HL-60 (cell line): Measurements from ENCODE around the gene CNIH2.

Source experiments
- DNase-seq, 2 experiments: peaks; one replicate each; pipeline ENCODE4 v3.0.0-alpha.2; 2010 to 2020; ENCODE audit warnings: low read depth in 1 of 2, low spot score in 1 of 2
- H3K27ac ChIP-seq: fragments of 250-450 bp; sonication (Bioruptor Pico); replicated peaks from 2 replicates; pipeline ENCODE4 v1.5.1; 2020; ENCODE audit warnings: mild to moderate bottlenecking, moderate library complexity
- H3K27me3 ChIP-seq: fragments of 250-450 bp; sonication (Bioruptor Pico); 2 replicates; pipeline ENCODE4 v1.5.1; 2021; ENCODE audit warnings: mild to moderate bottlenecking, moderate library complexity; ENCODE audit not compliant: insufficient read depth, poor library complexity, severe bottlenecking
- H3K4me3 ChIP-seq: replicated peaks from 2 replicates; pipeline ENCODE4 v1.5.1; 2011; ENCODE audit warnings: mild to moderate bottlenecking, control low read depth, low read length; ENCODE audit not compliant: insufficient read depth
- CTCF ChIP-seq: IDR thresholded peaks from one replicate; pipeline ENCODE4 v1.5.1; 2011; ENCODE audit warnings: low read length, control low read depth, inconsistent platforms; ENCODE audit not compliant: insufficient read depth
- GABPA ChIP-seq: IDR thresholded peaks from 2 replicates; pipeline ENCODE4 v1.6.1; 2012; ENCODE audit warnings: low read depth
- POLR2AphosphoS5 ChIP-seq: IDR thresholded peaks from 2 replicates; pipeline ENCODE4 v1.6.1; 2012; ENCODE audit warnings: low read depth
- REST ChIP-seq: IDR thresholded peaks from 2 replicates; pipeline ENCODE4 v1.6.1; 2012; ENCODE audit warnings: low read depth; ENCODE audit not compliant: insufficient replicate concordance
- SPI1 ChIP-seq: IDR thresholded peaks from 2 replicates; pipeline ENCODE4 v1.6.1; 2012; ENCODE audit warnings: low read depth, mild to moderate bottlenecking, borderline replicate concordance

The CNIH2 gene

DNA sequence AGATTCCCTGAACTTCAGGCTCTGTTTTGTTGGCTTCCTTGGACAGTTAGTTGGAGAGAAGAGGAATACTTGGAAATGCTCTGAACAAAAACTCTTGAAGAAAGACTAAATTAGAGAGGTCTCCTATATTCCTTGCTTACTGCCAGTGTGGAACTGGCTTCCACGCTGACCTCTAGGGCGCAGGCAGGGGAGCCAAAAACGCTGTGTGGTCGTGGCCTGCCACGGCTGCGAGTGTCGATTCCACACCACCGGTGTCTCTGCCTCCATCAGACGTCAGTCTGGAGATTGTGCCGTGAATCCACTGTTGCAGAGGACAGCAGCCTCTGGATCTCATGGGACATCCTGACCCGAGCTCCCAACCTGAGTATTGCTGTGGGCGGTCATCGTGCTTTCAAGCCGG, 47.0 kb upstream of the CNIH2 start:
- Histone ChIP-seq H3K27me3 (no peaks in the 10 kb centered on the region), H3K4me3 (no peak overlapping the region), H3K27ac (no peak overlapping the region)
- DNase-seq: no peak
- TF ChIP-seq CTCF: no peak
- no peak for TF ChIP-seq REST
- TF ChIP-seq SPI1: no peak
- no peak for TF ChIP-seq POLR2AphosphoS5
- no peak for TF ChIP-seq GABPA

DNA sequence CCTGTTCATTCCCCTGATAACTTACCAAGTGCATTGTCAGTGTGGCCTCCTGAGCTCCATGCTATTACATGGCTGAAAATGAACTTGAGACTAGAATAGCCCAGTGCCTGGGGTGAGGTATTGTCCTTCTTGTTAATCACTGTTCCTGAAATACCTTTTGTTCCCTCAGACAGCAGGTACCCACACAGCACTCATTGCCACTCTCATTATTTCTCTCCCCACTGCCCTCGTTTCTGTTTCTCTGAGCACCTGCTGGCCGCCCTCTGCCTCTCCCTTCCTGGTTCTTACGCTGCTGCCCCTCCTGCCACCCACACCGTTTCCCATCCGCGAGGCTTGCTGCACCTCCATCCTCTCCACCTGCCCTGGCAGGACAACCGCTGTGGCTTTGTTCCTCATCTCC, 46.4 kb upstream of the CNIH2 start:
- Histone ChIP-seq H3K27ac (no peak overlapping the region), H3K4me3 (no peak overlapping the region), H3K27me3 (no peaks in the 10 kb centered on the region)
- TF ChIP-seq REST (no peak), POLR2AphosphoS5 (no peak), CTCF (no peak), GABPA (no peak), SPI1 (no peak)
- DNase-seq: no peak

- Histone ChIP-seq H3K4me3 (no peak overlapping the region), H3K27ac (no peak overlapping the region), H3K27me3 (no peaks in the 10 kb centered on the region)
- TF ChIP-seq CTCF: no peak
- TF ChIP-seq REST: no peak
- no peak for TF ChIP-seq POLR2AphosphoS5
- no peak for TF ChIP-seq SPI1
- TF ChIP-seq GABPA: no peak
- no peak for DNase-seq
These were observed 45.2 kb upstream of the CNIH2 start for GRCh38 chr11:66232769-66233168.
